K562 (cell line): ENCODE data around the gene HJV. TPM values are rescaled to one million over a fixed set of nuclear protein-coding genes. Genes with fewer than 3 reads are reported as not detected.

Experiments
- ARHGAP35 ChIP-seq: fragments of 450-650 bp; IDR thresholded peaks from 2 replicates; pipeline ENCODE4 v1.6.1; 2018; ENCODE audit not compliant: partially characterized antibody
- ATF7 ChIP-seq: fragments of 450-650 bp; IDR thresholded peaks from 2 replicates; pipeline ENCODE4 v1.7.1; 2014; ENCODE audit warnings: mild to moderate bottlenecking, moderate library complexity
- CBX2 ChIP-seq: fragments of 200-600 bp; sonication (generic); IDR thresholded peaks from one replicate; pipeline ENCODE4 v1.6.1; 2012; ENCODE audit warnings: mild to moderate bottlenecking, low read length, inconsistent platforms; ENCODE audit not compliant: insufficient read depth, poor library complexity, severe bottlenecking
- CBX8 ChIP-seq: fragments of 200-600 bp; sonication (generic); IDR thresholded peaks from 2 replicates; pipeline ENCODE4 v1.6.1; 2012; ENCODE audit warnings: borderline replicate concordance, mixed run types, low read depth, mild to moderate bottlenecking, moderate library complexity, mixed read lengths, low read length, control low read depth, inconsistent platforms; ENCODE audit not compliant: poor library complexity, severe bottlenecking; ENCODE audit errors: extremely low read depth
- CHAMP1 ChIP-seq: fragments of 450-650 bp; IDR thresholded peaks from 2 replicates; pipeline ENCODE4 v1.6.1; 2016; ENCODE audit warnings: mild to moderate bottlenecking
- FOXA3 ChIP-seq, 2 experiments: fragments of 450-650 bp in 1 of 2; sonication (generic) in 1 of 2; formaldehyde crosslinking; IDR thresholded peaks in 1 of 2; conservative IDR thresholded peaks in 1 of 2; 2 replicates each; pipeline versions ENCODE4 v1.4.0 to v1.8.0; 2020 to 2022; ENCODE audit warnings: mild to moderate bottlenecking in 2 of 2, missing genetic modification reagents in 1 of 2
- HES1 ChIP-seq: fragments of 450-650 bp; IDR thresholded peaks from 2 replicates; pipeline ENCODE4 v1.6.1; 2016; ENCODE audit warnings: low read depth, mild to moderate bottlenecking, moderate library complexity
- HLTF ChIP-seq: fragments of 450-650 bp; IDR thresholded peaks from 2 replicates; pipeline ENCODE4 v1.6.1; 2016
- MEF2D ChIP-seq: conservative IDR thresholded peaks from 2 replicates; pipeline ENCODE4 v1.6.1; 2016; ENCODE audit warnings: low read depth, missing genetic modification characterization, missing compliant biosample characterization
- MLX ChIP-seq, 2 experiments: fragments of 450-650 bp in 1 of 2; sonication (generic) in 1 of 2; formaldehyde crosslinking; conservative IDR thresholded peaks; 2 replicates each; pipeline versions ENCODE4 v1.4.0 to v1.8.1; 2020 to 2022; ENCODE audit warnings: mild to moderate bottlenecking in 1 of 2, missing genetic modification reagents in 1 of 2
- NFYB ChIP-seq: IDR thresholded peaks from 2 replicates; pipeline ENCODE4 v1.6.1; 2011; ENCODE audit warnings: mild to moderate bottlenecking, moderate library complexity; ENCODE audit not compliant: insufficient read length; ENCODE audit errors: extremely low read depth
- PHB ChIP-seq: fragments of 250-450 bp; sonication (Bioruptor Pico); IDR thresholded peaks from 2 replicates; pipeline ENCODE4 v1.5.0; 2021
- PHTF2 ChIP-seq: fragments of 250-450 bp; sonication (Bioruptor Pico); IDR thresholded peaks from 2 replicates; pipeline ENCODE4 v1.5.0; 2021; ENCODE audit warnings: mild to moderate bottlenecking
- TBL1XR1 ChIP-seq, 2 experiments: IDR thresholded peaks; 2 replicates each; pipeline ENCODE4 v1.6.1; 2012; ENCODE audit warnings: improper control_type of control experiment in 2 of 2, low read length in 2 of 2, mild to moderate bottlenecking in 1 of 2
- TCF7L2 ChIP-seq: fragments of 150-350 bp; IDR thresholded peaks from 2 replicates; pipeline ENCODE4 v1.6.1; 2016; ENCODE audit warnings: low read depth, mild to moderate bottlenecking, low read length, moderate library complexity
- TCFL5 ChIP-seq: fragments of 250-450 bp; sonication (Bioruptor Pico); conservative IDR thresholded peaks from 2 replicates; pipeline ENCODE4 v1.6.1; 2021; ENCODE audit warnings: mild to moderate bottlenecking, moderate library complexity, matching md5 sums
- YY1 ChIP-seq, 3 experiments: IDR thresholded peaks; 2 replicates each; pipeline ENCODE4 v1.6.1; 2011; ENCODE audit warnings: low read length in 2 of 3, mild to moderate bottlenecking in 2 of 3, moderate library complexity in 2 of 3, borderline replicate concordance in 1 of 3, control low read depth in 1 of 3, low read depth in 1 of 3; ENCODE audit not compliant: insufficient read depth in 3 of 3, insufficient replicate concordance in 2 of 3, control insufficient read depth in 1 of 3, insufficient read length in 1 of 3; ENCODE audit errors: extremely low read depth in 1 of 3
- ZBTB17 ChIP-seq: fragments of 450-650 bp; formaldehyde crosslinking; IDR thresholded peaks from 2 replicates; pipeline ENCODE4 v1.4.0; 2020; ENCODE audit warnings: mild to moderate bottlenecking
- ZNF175 ChIP-seq: fragments of 200-800 bp; sonication (Bioruptor generic); IDR thresholded peaks from 2 replicates; pipeline ENCODE4 v1.6.1; 2016; ENCODE audit warnings: low read depth, mild to moderate bottlenecking, missing genetic modification characterization, missing compliant biosample characterization
- polyA plus RNA-seq, 8 experiments: library from polyadenylated mRNA; depleted of rRNA in 4 of 8; stranded (reverse) in 5 of 8; unstranded in 3 of 8; fragments of >200 nt; fragmentation: Nextera tagmentation in 2 of 8; fragmentation: Illumina TruSeq in 1 of 8; extraction: Ambion mirVana in 2 of 8; extraction: Trizol in 1 of 8; gene quantifications; 2 replicates each; pipeline versions ENCODE4 v1.2.1 to v1.2.3, GENCODE V29; 2011 to 2014; ENCODE audit warnings: inconsistent platforms in 1 of 8, missing spikeins in 1 of 8
- total RNA-seq, 7 experiments: library from RNA; depleted of rRNA in 6 of 7; stranded (reverse); fragments of >200 nt in 6 of 7; fragmentation: Illumina TruSeq in 2 of 7; extraction: Trizol in 2 of 7; gene quantifications; 2 replicates each; pipeline versions ENCODE4 v1.2.1 to v1.2.3, GENCODE V29; 2011 to 2021; ENCODE audit warnings: low replicate concordance in 1 of 7
- TF ChIP-seq, protein P1 (sequence below), 2 experiments: fragments of 450-650 bp; conservative IDR thresholded peaks; 2 replicates each; pipeline ENCODE4 v1.6.1; 2017; ENCODE audit warnings: mild to moderate bottlenecking in 2 of 2, moderate library complexity in 2 of 2

Gene HJV
- total and polyA plus RNA-seq, 9 of the 15 experiments (the other 6 are each of a cell fraction or from before 2014, with no cell fraction given): 1.0 to 6.6 (median 2.4) TPM

- TF ChIP-seq ATF7: 0 out of 2 replicates have a peak, but pooled peaks have one; percentile 23
- TF ChIP-seq TBL1XR1 (IDR thresholded peaks at IDR 0.05; ENCODE audit: low read length in 2 of 2): peak in 1 of 2 experiments; percentile 20; a peak in 1 of 4 replicates
- TF ChIP-seq TCF7L2: no peak
- TF ChIP-seq YY1 (IDR thresholded peaks at IDR 0.05; ENCODE audit: borderline replicate concordance in 1 of 3, control insufficient read depth in 1 of 3, extremely low read depth in 1 of 3, insufficient read depth in 3 of 3, insufficient read length in 1 of 3, insufficient replicate concordance in 2 of 3, low read depth in 1 of 3, low read length in 2 of 3): no peak
- no peak for TF ChIP-seq MLX (CRISPR knock-in tag; conservative IDR thresholded peaks at IDR 0.05)
- TF ChIP-seq PHB: no peak
- TF ChIP-seq TCFL5 (CRISPR knock-in tag): no peak
- no peak for TF ChIP-seq HES1
- no peak for TF ChIP-seq ZNF175 (CRISPR knock-in tag)
- TF ChIP-seq CBX2: no peak
- peak; percentile 66; the same call in 1 of the 2 replicates for TF ChIP-seq ZBTB17 (CRISPR knock-in tag)
- no peak for TF ChIP-seq ARHGAP35
- no peak; the same call in 1 of the 2 replicates for TF ChIP-seq MEF2D (tag)
- no peak for TF ChIP-seq PHTF2 (CRISPR knock-in tag)
- TF ChIP-seq HLTF: no peak
- TF ChIP-seq CHAMP1: no peak
- TF ChIP-seq, protein P1, sequence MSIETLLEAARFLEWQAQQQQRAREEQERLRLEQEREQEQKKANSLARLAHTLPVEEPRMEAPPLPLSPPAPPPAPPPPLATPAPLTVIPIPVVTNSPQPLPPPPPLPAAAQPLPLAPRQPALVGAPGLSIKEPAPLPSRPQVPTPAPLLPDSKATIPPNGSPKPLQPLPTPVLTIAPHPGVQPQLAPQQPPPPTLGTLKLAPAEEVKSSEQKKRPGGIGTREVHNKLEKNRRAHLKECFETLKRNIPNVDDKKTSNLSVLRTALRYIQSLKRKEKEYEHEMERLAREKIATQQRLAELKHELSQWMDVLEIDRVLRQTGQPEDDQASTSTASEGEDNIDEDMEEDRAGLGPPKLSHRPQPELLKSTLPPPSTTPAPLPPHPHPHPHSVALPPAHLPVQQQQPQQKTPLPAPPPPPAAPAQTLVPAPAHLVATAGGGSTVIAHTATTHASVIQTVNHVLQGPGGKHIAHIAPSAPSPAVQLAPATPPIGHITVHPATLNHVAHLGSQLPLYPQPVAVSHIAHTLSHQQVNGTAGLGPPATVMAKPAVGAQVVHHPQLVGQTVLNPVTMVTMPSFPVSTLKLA (conservative IDR thresholded peaks at IDR 0.05): no peak
- TF ChIP-seq NFYB: no peak
- TF ChIP-seq FOXA3 (CRISPR knock-in tag; conservative IDR thresholded peaks at IDR 0.05 in 1 of 2, IDR thresholded peaks at IDR 0.05 in 1 of 2): no peak
- TF ChIP-seq CBX8: no peak
Observed at GRCh38 chr1:145985502-145986439, 35.8 kb downstream of the HJV start (continued).
